Activated CD8-positive, alpha-beta T cell treated with anti-CD3 and anti-CD28 coated beads for 36 hours (primary cell): ENCODE measurements around the gene IFT81. TPM values are rescaled to one million over a fixed set of nuclear protein-coding genes. Genes with fewer than 3 reads are reported as not detected.

Source experiments
- ATAC-seq: fragments of 200-7000 bp; cut with Tn5 transposase; one replicate; pipeline ENCODE4 v1.10.0; 2021; ENCODE audit warnings: mild to moderate bottlenecking, moderate library complexity
- CTCF ChIA-PET: fragments of 350-600 bp; sonication (Branson Sonifier 250); formaldehyde crosslinking; loops from one replicate; lab custom pipeline; 2021; ENCODE audit warnings: antibody characterized with exemption; lab: Charles Lee
- POLR2A ChIA-PET: fragments of 350-600 bp; sonication (Branson Sonifier 250); formaldehyde crosslinking; loops from one replicate; lab custom pipeline; 2021; ENCODE audit warnings: antibody characterized with exemption; lab: Charles Lee
- DNase-seq: peaks from one replicate; pipeline ENCODE4 v3.0.0-alpha.2; 2020
- H3K27ac Mint-ChIP-seq: one replicate; pipeline ENCODE4 v1.8.0; 2021; ENCODE audit warnings: mild to moderate bottlenecking, mixed read lengths
- H3K27me3 Mint-ChIP-seq: one replicate; pipeline ENCODE4 v1.8.0; 2021; ENCODE audit warnings: mixed read lengths
- H3K36me3 Mint-ChIP-seq: one replicate; pipeline ENCODE4 v1.8.0; 2021; ENCODE audit warnings: low read depth, mixed read lengths
- H3K4me1 Mint-ChIP-seq: one replicate; pipeline ENCODE4 v1.8.0; 2021; ENCODE audit warnings: low read depth, mixed read lengths
- H3K4me3 Mint-ChIP-seq: one replicate; pipeline ENCODE4 v1.8.0; 2021; ENCODE audit warnings: mild to moderate bottlenecking, moderate library complexity, mixed read lengths
- H3K9me3 Mint-ChIP-seq: one replicate; pipeline ENCODE4 v1.8.0; 2021; ENCODE audit warnings: mixed read lengths
- CTCF ChIP-seq: fragments of 200-600 bp; IDR thresholded peaks from one replicate; pipeline ENCODE4 v1.8.0; 2022; ENCODE audit warnings: antibody characterized with exemption, mild to moderate bottlenecking
- intact Hi-C: fragments of 100-400 bp; cut with micrococcal nuclease; formaldehyde crosslinking; loops from one replicate; pipeline ENCODE4 v1.10.0; 2022
- total RNA-seq, 2 experiments: library from RNA; stranded (reverse); gene quantifications; one replicate each; pipeline ENCODE4 v1.2.3, GENCODE V29; 2021

Gene IFT81
- total RNA-seq, 2 experiments from 2014 or later = 1.8 to 2.8 TPM

- H3K4me3 Mint-ChIP-seq = no peak overlapping the region
- H3K36me3 Mint-ChIP-seq = no peaks in the 10 kb centered on the region
- H3K9me3 Mint-ChIP-seq = no peaks in the 10 kb centered on the region
- H3K4me1 Mint-ChIP-seq = peaks cover 2% of the 10 kb centered on the region
- DNase-seq = no peak
- no peak for ATAC-seq
- TF ChIP-seq CTCF = no peak
- ChIA-PET POLR2A (no interaction called here), CTCF (interaction anchor here (0.7 kb wide), 1 partner anchor 322 kb away, joined by 3 read pairs; no protein-coding TSS in a partner anchor)
- peaks cover 4% of the 10 kb centered on the region for H3K27me3 Mint-ChIP-seq
- H3K27ac Mint-ChIP-seq = no peak overlapping the region
- intact Hi-C loops = no loop called here
Measured at GRCh38 chr12:110108309-110109036, 15.7 kb upstream of the IFT81 start.

- Mint-ChIP-seq H3K27me3 (peaks cover 4% of the 10 kb centered on the region), H3K4me3 (no peak overlapping the region), H3K9me3 (no peaks in the 10 kb centered on the region), H3K36me3 (no peaks in the 10 kb centered on the region), H3K4me1 (peaks cover 2% of the 10 kb centered on the region), H3K27ac (no peak overlapping the region)
- CTCF ChIA-PET = interaction anchor here (0.7 kb wide), 1 partner anchor 321 kb away, joined by 3 read pairs; no protein-coding TSS in a partner anchor
- no peak for TF ChIP-seq CTCF
- no peak for DNase-seq
- intact Hi-C loops = no loop called here
- ATAC-seq = no peak
- POLR2A ChIA-PET = no interaction called here
Measured at GRCh38 chr12:110109037-110109836, 14.9 kb upstream of the IFT81 start.

GRCh38 chr12:110109837-110110535 lies 14.2 kb upstream of the IFT81 start:
- ChIA-PET CTCF (interaction anchor here (0.9 kb wide), 1 partner anchor 18 kb away, joined by 3 read pairs; no protein-coding TSS in a partner anchor), POLR2A (no interaction called here)
- no peak for ATAC-seq
- Mint-ChIP-seq H3K4me3 (no peak overlapping the region), H3K9me3 (no peaks in the 10 kb centered on the region), H3K27ac (no peak overlapping the region), H3K27me3 (peaks cover 4% of the 10 kb centered on the region), H3K4me1 (peaks cover under 1% of the 10 kb centered on the region), H3K36me3 (no peaks in the 10 kb centered on the region)
- no peak for DNase-seq
- intact Hi-C loops = no loop called here
- TF ChIP-seq CTCF = no peak

GRCh38 chr12:110111476-110112334 lies 12.5 kb upstream of the IFT81 start:
- Mint-ChIP-seq H3K4me1 (no peaks in the 10 kb centered on the region), H3K36me3 (no peaks in the 10 kb centered on the region), H3K9me3 (no peaks in the 10 kb centered on the region), H3K4me3 (no peak overlapping the region), H3K27me3 (peaks cover 6% of the 10 kb centered on the region), H3K27ac (no peak overlapping the region)
- POLR2A ChIA-PET = interaction anchor here (0.9 to 1.2 kb wide), 2 partner anchors 264 to 357 kb away, joined by 3 read pairs; partner anchors contain the start of genes FAM216A and GPN3
- TF ChIP-seq CTCF = no peak
- DNase-seq (no peak), ATAC-seq (no peak)
- intact Hi-C loops = no loop called here
- CTCF ChIA-PET = interaction anchor here (1.0 to 1.4 kb wide), 3 partner anchors 10 to 320 kb away, joined by 3 to 5 read pairs (median 5); no protein-coding TSS in a partner anchor
